Measurements from ENCODE around the gene RALGAPB. TPM values are rescaled to one million over a fixed set of nuclear protein-coding genes. Genes with fewer than 3 reads are reported as not detected.

RALGAPB gene
- total RNA-seq, 1 donor from 2014 or later: 35.7 TPM

DNA sequence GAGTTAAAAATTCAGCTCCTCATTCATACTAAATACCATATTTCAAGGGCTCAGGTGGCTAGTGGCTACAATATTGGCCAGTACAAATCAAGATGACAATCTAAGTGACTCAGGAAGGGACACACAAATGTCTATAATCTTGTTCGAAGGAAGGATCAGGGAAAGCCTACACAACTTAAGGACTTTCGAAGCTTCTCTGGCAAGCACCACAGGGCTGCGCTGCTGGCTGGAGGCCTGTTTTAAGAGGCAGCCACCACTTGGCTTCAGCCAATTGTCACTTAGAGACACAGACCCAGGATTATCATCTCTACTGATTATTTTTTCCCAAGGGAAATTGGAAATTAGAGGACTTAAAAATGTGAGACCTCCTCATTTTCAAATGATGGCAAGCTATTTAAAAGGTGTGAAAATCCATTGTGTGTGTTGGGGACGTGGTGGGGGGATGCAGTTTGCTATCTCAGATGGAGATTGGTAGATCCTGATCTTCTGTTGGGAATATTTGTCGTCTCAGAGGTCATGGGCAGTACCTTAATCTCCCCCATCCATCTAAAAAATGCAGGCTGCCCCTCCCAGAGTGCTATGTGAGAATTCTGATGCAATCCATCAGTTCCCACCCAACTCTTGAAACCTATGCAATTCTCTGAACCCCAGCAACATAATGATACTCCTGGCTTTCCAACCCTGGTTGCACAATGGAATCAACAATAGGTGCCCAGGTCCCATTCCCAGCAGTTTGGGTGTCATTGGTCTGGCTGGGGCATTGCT, 140.3 kb downstream of the RALGAPB start:
- Histone ChIP-seq H3K27me3 (ENCODE audit: low read depth) (peaks cover 22% of the 10 kb centered on the region), H3K27ac (no peak overlapping the region), H3K36me3 (no peaks in the 10 kb centered on the region), H3K4me1 (no peaks in the 10 kb centered on the region), H3K4me3 (no peak overlapping the region), H3K9me3 (no peaks in the 10 kb centered on the region)
- DNase-seq: no peak
- no peak for ATAC-seq
- TF ChIP-seq, protein P1, sequence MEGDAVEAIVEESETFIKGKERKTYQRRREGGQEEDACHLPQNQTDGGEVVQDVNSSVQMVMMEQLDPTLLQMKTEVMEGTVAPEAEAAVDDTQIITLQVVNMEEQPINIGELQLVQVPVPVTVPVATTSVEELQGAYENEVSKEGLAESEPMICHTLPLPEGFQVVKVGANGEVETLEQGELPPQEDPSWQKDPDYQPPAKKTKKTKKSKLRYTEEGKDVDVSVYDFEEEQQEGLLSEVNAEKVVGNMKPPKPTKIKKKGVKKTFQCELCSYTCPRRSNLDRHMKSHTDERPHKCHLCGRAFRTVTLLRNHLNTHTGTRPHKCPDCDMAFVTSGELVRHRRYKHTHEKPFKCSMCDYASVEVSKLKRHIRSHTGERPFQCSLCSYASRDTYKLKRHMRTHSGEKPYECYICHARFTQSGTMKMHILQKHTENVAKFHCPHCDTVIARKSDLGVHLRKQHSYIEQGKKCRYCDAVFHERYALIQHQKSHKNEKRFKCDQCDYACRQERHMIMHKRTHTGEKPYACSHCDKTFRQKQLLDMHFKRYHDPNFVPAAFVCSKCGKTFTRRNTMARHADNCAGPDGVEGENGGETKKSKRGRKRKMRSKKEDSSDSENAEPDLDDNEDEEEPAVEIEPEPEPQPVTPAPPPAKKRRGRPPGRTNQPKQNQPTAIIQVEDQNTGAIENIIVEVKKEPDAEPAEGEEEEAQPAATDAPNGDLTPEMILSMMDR (IDR thresholded peaks at IDR 0.05): no peak
- intact Hi-C loops (cut with DNase I): no loop called here

DNA sequence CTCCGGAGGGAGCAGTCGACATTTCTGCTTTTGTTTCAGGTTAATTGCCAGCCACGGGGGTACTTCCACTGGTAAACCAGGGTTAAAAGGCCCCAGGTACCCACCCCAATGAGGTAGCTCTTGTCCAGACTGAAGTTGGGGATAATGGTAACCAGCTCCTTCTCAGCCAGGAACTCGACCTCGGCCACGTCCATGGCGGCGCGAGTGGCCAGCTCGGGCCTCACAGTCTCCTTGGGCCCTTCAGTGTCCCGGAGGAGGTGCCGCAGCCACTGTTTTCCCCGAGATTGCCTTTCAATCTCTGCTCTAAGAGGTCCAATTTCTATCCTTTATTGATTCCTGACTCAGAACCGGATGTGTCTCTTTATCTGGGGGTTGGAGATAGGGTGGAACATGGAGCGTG, 142.6 kb downstream of the RALGAPB start:
- DNase-seq (no peak), ATAC-seq (no peak)
- no peak overlapping the region for H3K27ac ChIP-seq
- H3K27me3 ChIP-seq (ENCODE audit: low read depth): peaks cover 22% of the 10 kb centered on the region
- no peaks in the 10 kb centered on the region for H3K36me3 ChIP-seq
- H3K4me1 ChIP-seq: no peaks in the 10 kb centered on the region
- H3K4me3 ChIP-seq: no peak overlapping the region
- TF ChIP-seq, protein P1 (IDR thresholded peaks at IDR 0.05): no peak
- no peaks in the 10 kb centered on the region for H3K9me3 ChIP-seq
- intact Hi-C loops (cut with DNase I): no loop called here

DNA sequence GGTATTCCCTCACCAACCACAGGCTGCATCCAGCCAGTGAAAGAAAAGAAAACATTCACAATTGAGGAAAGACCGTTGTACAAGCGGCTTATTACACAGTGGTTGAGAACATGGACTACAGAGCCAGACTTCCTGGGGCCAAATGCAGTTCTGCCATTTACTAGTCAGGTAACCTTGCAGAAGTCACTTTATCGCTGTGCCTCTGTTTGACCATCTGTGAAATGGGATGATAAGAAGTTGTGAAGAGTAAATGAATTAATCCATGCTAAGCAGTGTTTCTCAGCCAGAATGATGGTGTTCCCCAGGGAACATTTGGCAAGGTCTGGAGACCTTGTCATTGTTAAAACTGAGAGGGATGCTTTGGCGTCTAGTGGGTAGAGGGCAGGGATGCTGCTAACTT, 143.8 kb downstream of the RALGAPB start:
- ATAC-seq (no peak), DNase-seq (no peak)
- Histone ChIP-seq H3K4me3 (no peak overlapping the region), H3K4me1 (no peaks in the 10 kb centered on the region), H3K27ac (no peak overlapping the region), H3K27me3 (ENCODE audit: low read depth) (peaks cover 22% of the 10 kb centered on the region), H3K9me3 (no peaks in the 10 kb centered on the region), H3K36me3 (no peaks in the 10 kb centered on the region)
- intact Hi-C loops (cut with DNase I): no loop called here
- TF ChIP-seq, protein P1 (IDR thresholded peaks at IDR 0.05): no peak

DNA sequence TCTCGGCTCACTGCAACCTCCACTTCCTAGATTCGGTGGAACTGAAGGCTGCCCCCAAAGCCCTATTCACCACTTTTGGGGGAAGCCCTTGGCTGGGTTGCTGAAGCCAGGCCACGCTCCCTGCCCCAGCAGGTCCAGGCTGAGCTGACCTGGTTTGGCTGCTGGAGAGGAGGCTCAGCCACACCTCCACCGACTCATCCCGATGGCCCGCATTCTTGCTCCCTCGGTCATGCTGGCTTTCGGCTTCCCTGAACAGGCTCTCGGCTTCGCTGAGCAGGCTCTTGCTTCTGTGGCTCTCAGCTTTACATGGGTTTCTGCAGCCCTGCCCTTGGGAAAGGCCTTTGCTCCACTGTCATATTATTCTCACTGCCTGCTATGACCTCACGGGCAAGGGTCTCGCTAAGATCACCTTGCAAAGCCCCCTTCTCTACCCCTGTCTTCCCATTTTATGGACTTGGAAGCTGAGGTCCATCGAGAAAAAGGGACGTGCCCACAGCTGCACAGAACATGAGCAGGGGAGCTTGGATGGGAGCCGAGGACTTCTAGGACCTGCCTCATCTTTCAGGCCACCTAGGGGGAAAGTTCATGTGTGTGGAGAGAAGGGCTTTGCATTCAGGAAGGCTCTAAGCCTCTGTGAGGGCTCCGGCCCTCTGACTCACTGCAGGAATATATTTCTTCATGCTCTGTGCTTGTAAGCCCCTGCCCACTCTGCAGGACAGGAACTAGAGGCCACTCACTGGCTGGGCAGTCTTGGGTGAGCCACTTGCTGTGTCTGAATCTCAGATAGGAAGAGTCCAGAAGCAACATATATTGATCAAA, 144.6 kb downstream of the RALGAPB start:
- intact Hi-C loops (cut with DNase I): no loop called here
- H3K27me3 ChIP-seq (ENCODE audit: low read depth): peaks cover 22% of the 10 kb centered on the region
- DNase-seq: no peak

DNA sequence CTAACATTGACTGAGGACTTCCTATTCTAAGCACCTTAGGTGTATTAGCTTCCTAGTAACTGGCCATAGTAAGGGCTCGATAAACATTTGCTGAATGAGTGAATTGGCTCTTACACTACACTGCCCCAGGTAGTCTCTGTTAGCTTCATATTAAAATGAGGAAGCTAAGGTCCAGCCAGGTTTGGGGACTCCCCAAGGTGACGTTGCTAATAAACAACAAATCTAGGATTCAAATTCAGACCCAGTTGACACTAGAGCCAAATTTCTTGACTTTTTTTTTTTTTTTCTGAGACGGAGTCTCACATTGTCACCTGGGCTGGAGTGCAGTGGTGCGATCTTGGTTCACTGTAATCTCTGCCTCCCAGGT, 145.2 kb downstream of the RALGAPB start:
- H3K27ac ChIP-seq: no peak overlapping the region
- TF ChIP-seq, protein P1 (IDR thresholded peaks at IDR 0.05): no peak
- intact Hi-C loops (cut with DNase I): no loop called here

More for the DNA sequence above, 144.6 kb downstream of the RALGAPB start:
- no peak for ATAC-seq
- H3K36me3 ChIP-seq: no peaks in the 10 kb centered on the region
- no peaks in the 10 kb centered on the region for H3K9me3 ChIP-seq
- no peaks in the 10 kb centered on the region for H3K4me1 ChIP-seq
- TF ChIP-seq, protein P1 (IDR thresholded peaks at IDR 0.05): no peak
- H3K4me3 ChIP-seq: no peak overlapping the region
- H3K27ac ChIP-seq: no peak overlapping the region

More for the DNA sequence above, 145.2 kb downstream of the RALGAPB start:
- Histone ChIP-seq H3K27me3 (ENCODE audit: low read depth) (peaks cover 24% of the 10 kb centered on the region), H3K4me3 (no peak overlapping the region), H3K9me3 (no peaks in the 10 kb centered on the region), H3K4me1 (no peaks in the 10 kb centered on the region), H3K36me3 (no peaks in the 10 kb centered on the region)
- ATAC-seq: no peak
- no peak for DNase-seq

Data from lower lobe of right lung (tissue), 2 donors.